Kidney (tissue), 14 donors: Measurements from ENCODE around the gene RBMS3. TPM values are rescaled to one million over a fixed set of nuclear protein-coding genes. Genes with fewer than 3 reads are reported as not detected.
"Not testable (repeated sequence)": the region's sequence is repeated elsewhere in the genome, so short reads cannot be mapped to it uniquely, and the experiment has no call there.

ENCODE experiments used
- DNase-seq, 5 donors: peaks; one replicate each; pipeline ENCODE4 v3.0.0-alpha.2; 2013 to 2020
- FAIRE-seq: peaks from 2 replicates; lab custom pipeline; 2012; peaks lifted over from hg19 to GRCh38; lab: Jason Lieb, UNC
- H3K27ac ChIP-seq, 2 donors: one replicate each; pipeline ENCODE4 v1.7.0; 2013; ENCODE audit warnings: low read depth in 2 of 2, low read length in 2 of 2, inconsistent platforms in 1 of 2
- H3K27me3 ChIP-seq: one replicate; pipeline ENCODE4 v1.7.1; 2013; ENCODE audit warnings: low read length, inconsistent platforms; ENCODE audit not compliant: control insufficient read depth, insufficient read depth
- H3K36me3 ChIP-seq, 3 donors: one replicate each; pipeline versions ENCODE4 v1.7.0 to v1.7.1; 2013; ENCODE audit warnings: low read length in 3 of 3, control low read depth in 1 of 3, inconsistent platforms in 1 of 3; ENCODE audit not compliant: insufficient read depth in 3 of 3, control insufficient read depth in 2 of 3
- H3K4me1 ChIP-seq, 3 donors: one replicate each; pipeline versions ENCODE4 v1.7.0 to v1.7.1; 2013; ENCODE audit warnings: low read length in 3 of 3, inconsistent platforms in 1 of 3, low read depth in 1 of 3; ENCODE audit not compliant: control insufficient read depth in 2 of 3, insufficient read depth in 2 of 3
- H3K4me3 ChIP-seq, 3 donors: one replicate each; pipeline versions ENCODE4 v1.7.0 to v1.8.1; 2013; ENCODE audit warnings: low read length in 3 of 3, control low read depth in 1 of 3, inconsistent platforms in 1 of 3
- H3K9ac ChIP-seq, 3 donors: one replicate each; pipeline versions ENCODE4 v1.7.0 to v1.7.1; 2013; ENCODE audit warnings: low read length in 3 of 3, control low read depth in 1 of 3, inconsistent platforms in 1 of 3
- H3K9me3 ChIP-seq, 3 donors: one replicate each; pipeline versions ENCODE4 v1.7.0 to v1.7.1; 2013; ENCODE audit warnings: low read length in 3 of 3, control low read depth in 1 of 3, inconsistent platforms in 1 of 3; ENCODE audit not compliant: control insufficient read depth in 2 of 3, insufficient read depth in 1 of 3
- CTCF ChIP-seq: IDR thresholded peaks from 3 replicates; pipeline ENCODE4 v1.5.1; 2012; ENCODE audit warnings: mild to moderate bottlenecking, moderate library complexity, borderline replicate concordance; ENCODE audit not compliant: insufficient read depth; ENCODE audit errors: extremely low read depth
- intact Hi-C: fragments of 100-400 bp; cut with DNase I; formaldehyde crosslinking; loops from one replicate; pipeline ENCODE4 v1.11.1; 2022
- polyA plus RNA-seq: library from polyadenylated mRNA; stranded (reverse); fragments of 350-450 nt; fragmentation: Illumina TruSeq; extraction: RNeasy Lipid Tissue Mini Kit (QIAGEN cat#74804); gene quantifications from one replicate; pipeline ENCODE4 v1.2.3, GENCODE V29; 2014; ENCODE audit warnings: low read depth, low replicate concordance; ENCODE audit not compliant: insufficient read depth
- total RNA-seq: library from RNA; stranded (reverse); fragmentation: NEBNext Ultra II Directional; extraction: Animal tissue kit (Norgen Biotek cat#: 25700); gene quantifications from one replicate; pipeline ENCODE4 v1.2.1, GENCODE V29; 2021
- donor health status: control.
- donor health status: control.
- donor health status: control.
- donor health status: control.
- donor health status: control.
- donor health status: DM: yes; HTN: yes; CAD: no.
- donor health status: Normal renal cell carcinoma (clear cell type).

Gene RBMS3
- total and polyA plus RNA-seq, 2 donors from 2014 or later: 3.2 to 48.8 TPM

GRCh38 chr3:29665688-29666087 lies 384.8 kb downstream of the RBMS3 start:
- H3K9ac ChIP-seq: no peak overlapping the region
- no peak overlapping the region for H3K4me3 ChIP-seq
- TF ChIP-seq CTCF: no peak
- no peaks in the 10 kb centered on the region for H3K4me1 ChIP-seq
- intact Hi-C loops: no loop called here
- no peak for FAIRE-seq
- no peak overlapping the region for H3K27ac ChIP-seq
- no peak for DNase-seq
- H3K27me3 ChIP-seq: no peaks in the 10 kb centered on the region
- no peaks in the 10 kb centered on the region for H3K36me3 ChIP-seq
- H3K9me3 ChIP-seq: no peaks in the 10 kb centered on the region

GRCh38 chr3:29668233-29668632 lies 387.4 kb downstream of the RBMS3 start:
- Histone ChIP-seq H3K4me3 (no peak overlapping the region), H3K27ac (no peak overlapping the region), H3K4me1 (no peaks in the 10 kb centered on the region), H3K36me3 (no peaks in the 10 kb centered on the region), H3K27me3 (no peaks in the 10 kb centered on the region), H3K9me3 (no peaks in the 10 kb centered on the region), H3K9ac (no peak overlapping the region)
- intact Hi-C loops: no loop called here
- no peak for TF ChIP-seq CTCF
- FAIRE-seq (no peak), DNase-seq (no peak)

GRCh38 chr3:29668728-29669127 lies 387.9 kb downstream of the RBMS3 start:
- Histone ChIP-seq H3K27me3 (no peaks in the 10 kb centered on the region), H3K9me3 (no peaks in the 10 kb centered on the region), H3K9ac (no peak overlapping the region), H3K36me3 (no peaks in the 10 kb centered on the region), H3K27ac (no peak overlapping the region), H3K4me3 (no peak overlapping the region), H3K4me1 (no peaks in the 10 kb centered on the region)
- intact Hi-C loops: no loop called here
- TF ChIP-seq CTCF: no peak
- DNase-seq (no peak), FAIRE-seq (no peak)

GRCh38 chr3:29670476-29670875 lies 389.6 kb downstream of the RBMS3 start:
- H3K9me3 ChIP-seq, H3K36me3 ChIP-seq, H3K27ac ChIP-seq, H3K4me3 ChIP-seq, intact Hi-C loops, H3K9ac ChIP-seq, H3K27me3 ChIP-seq, H3K4me1 ChIP-seq, DNase-seq, FAIRE-seq: not testable (repeated sequence)
